ENCODE results near the gene TDRD12. TPM values are rescaled to one million over a fixed set of nuclear protein-coding genes. Genes with fewer than 3 reads are reported as not detected.
A peak's percentile ranks its signal among the peaks of the same experiment; 100 is the strongest.
"Not testable (repeated sequence)": the region's sequence is repeated elsewhere in the genome, so short reads cannot be mapped to it uniquely, and the experiment has no call there.

TDRD12 gene
- total RNA-seq, 1 donor, result 0.36 TPM

DNA sequence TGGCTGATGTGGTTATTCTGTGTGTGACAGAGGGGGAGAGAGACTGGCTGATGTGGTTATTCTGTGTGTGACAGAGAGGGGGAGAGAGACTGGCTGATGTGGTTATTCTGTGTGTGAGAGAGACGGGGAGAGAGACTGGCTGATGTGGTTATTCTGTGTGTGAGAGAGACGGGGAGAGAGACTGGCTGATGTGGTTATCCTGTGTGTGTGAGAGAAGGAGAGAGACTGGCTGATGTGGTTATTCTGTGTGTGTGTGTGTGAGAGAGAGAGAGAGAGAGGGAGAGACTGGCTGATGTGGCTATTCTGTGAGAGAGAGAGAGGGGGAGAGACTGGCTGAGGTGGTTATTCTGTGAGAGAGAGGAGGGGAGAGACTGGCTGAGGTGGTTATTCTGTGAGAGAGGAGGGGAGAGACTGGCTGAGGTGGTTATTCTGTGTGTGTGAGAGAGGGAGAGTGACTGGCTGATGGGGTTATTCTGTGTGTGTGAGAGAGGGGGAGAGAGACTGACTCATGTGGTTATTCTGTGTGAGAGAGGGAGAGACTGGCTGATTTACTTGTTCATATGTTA is 27.1 kb downstream of the TDRD12 start:
- H4K20me1 ChIP-seq (ENCODE audit: insufficient read depth, low read length); DNase-seq (ENCODE audit: insufficient read length, low spot score, missing footprints); H3K27ac ChIP-seq (ENCODE audit: low read depth, low read length); H3K4me3 ChIP-seq (ENCODE audit: insufficient read depth, low read length); H3K27me3 ChIP-seq (ENCODE audit: insufficient read depth, low read length); H3K79me2 ChIP-seq (ENCODE audit: insufficient read depth, low read length); H2AFZ ChIP-seq (ENCODE audit: low read length); H3K9me3 ChIP-seq (ENCODE audit: low read depth, low read length); H3K4me1 ChIP-seq (ENCODE audit: insufficient read depth, low read length); H3K36me3 ChIP-seq (ENCODE audit: insufficient read depth, low read length): not testable (repeated sequence)
- H3K4me2 ChIP-seq (ENCODE audit: insufficient read depth, low read length), result peak overlapping the region; percentile 32

DNA sequence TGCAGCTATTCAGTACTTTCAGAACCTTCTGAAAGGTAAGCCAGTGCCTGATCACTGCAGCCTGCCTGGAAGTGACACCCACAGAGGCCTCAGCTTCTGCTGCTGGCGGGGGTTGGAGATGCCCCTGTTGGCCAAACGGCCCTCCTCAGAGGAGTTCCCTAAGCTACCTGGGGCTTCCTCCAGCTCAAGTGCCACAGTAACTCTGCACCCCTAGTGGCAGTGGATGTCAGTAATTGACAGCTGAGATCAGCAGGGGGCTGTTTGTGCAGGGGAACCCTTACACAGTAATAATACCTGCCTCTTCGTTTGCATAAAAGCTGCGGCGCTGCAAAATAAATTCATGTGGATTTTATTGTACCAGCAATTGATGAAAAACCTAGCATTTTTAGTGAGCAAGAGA is 28.9 kb downstream of the TDRD12 start:
- no peaks in the 10 kb centered on the region for H3K36me3 ChIP-seq (ENCODE audit: insufficient read depth, low read length)
- no peaks in the 10 kb centered on the region for H3K9me3 ChIP-seq (ENCODE audit: low read depth, low read length)
- H3K79me2 ChIP-seq (ENCODE audit: insufficient read depth, low read length), result no peaks in the 10 kb centered on the region
- no peaks in the 10 kb centered on the region for H4K20me1 ChIP-seq (ENCODE audit: insufficient read depth, low read length)
- H3K27me3 ChIP-seq (ENCODE audit: insufficient read depth, low read length), result peaks cover 4% of the 10 kb centered on the region
- DNase-seq (ENCODE audit: insufficient read length, low spot score, missing footprints), result no peak
- no peak overlapping the region for H3K4me3 ChIP-seq (ENCODE audit: insufficient read depth, low read length)
- no peaks in the 10 kb centered on the region for H3K4me1 ChIP-seq (ENCODE audit: insufficient read depth, low read length)
- H3K27ac ChIP-seq (ENCODE audit: low read depth, low read length), result no peak overlapping the region
- no peak overlapping the region for H2AFZ ChIP-seq (ENCODE audit: low read length)
- TF ChIP-seq, protein P1, sequence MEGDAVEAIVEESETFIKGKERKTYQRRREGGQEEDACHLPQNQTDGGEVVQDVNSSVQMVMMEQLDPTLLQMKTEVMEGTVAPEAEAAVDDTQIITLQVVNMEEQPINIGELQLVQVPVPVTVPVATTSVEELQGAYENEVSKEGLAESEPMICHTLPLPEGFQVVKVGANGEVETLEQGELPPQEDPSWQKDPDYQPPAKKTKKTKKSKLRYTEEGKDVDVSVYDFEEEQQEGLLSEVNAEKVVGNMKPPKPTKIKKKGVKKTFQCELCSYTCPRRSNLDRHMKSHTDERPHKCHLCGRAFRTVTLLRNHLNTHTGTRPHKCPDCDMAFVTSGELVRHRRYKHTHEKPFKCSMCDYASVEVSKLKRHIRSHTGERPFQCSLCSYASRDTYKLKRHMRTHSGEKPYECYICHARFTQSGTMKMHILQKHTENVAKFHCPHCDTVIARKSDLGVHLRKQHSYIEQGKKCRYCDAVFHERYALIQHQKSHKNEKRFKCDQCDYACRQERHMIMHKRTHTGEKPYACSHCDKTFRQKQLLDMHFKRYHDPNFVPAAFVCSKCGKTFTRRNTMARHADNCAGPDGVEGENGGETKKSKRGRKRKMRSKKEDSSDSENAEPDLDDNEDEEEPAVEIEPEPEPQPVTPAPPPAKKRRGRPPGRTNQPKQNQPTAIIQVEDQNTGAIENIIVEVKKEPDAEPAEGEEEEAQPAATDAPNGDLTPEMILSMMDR (IDR thresholded peaks at IDR 0.05; ENCODE audit: extremely low read depth, low read depth, low read length), result peak; percentile 22
- H3K4me2 ChIP-seq (ENCODE audit: insufficient read depth, low read length), result no peak overlapping the region

DNA sequence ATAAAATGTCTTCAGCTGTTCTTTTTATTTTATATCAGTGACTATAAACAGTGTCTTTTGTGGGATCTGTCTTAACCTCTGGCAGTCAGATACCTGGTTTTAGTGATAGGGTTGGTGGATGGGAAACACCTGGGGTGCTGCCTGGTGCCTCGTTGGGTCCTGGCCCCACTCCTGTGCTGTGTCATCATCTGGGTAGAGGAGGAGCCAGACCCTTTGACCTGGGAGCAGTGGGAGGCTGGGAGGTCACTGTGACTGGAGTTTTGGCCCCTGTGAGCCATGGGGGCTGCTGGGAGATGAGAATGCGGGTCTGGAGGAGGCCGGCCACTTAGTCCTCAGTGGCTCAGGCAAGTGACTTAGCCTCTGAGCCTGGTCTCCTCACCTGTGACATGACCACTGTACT is 29.4 kb downstream of the TDRD12 start:
- Histone ChIP-seq H3K9me3 (ENCODE audit: low read depth, low read length) (no peaks in the 10 kb centered on the region), H3K4me3 (ENCODE audit: insufficient read depth, low read length) (no peak overlapping the region), H3K27ac (ENCODE audit: low read depth, low read length) (no peak overlapping the region), H3K79me2 (ENCODE audit: insufficient read depth, low read length) (no peaks in the 10 kb centered on the region), H3K4me2 (ENCODE audit: insufficient read depth, low read length) (no peak overlapping the region), H3K36me3 (ENCODE audit: insufficient read depth, low read length) (no peaks in the 10 kb centered on the region), H4K20me1 (ENCODE audit: insufficient read depth, low read length) (no peaks in the 10 kb centered on the region), H3K27me3 (ENCODE audit: insufficient read depth, low read length) (peaks cover 4% of the 10 kb centered on the region), H2AFZ (ENCODE audit: low read length) (no peak overlapping the region), H3K4me1 (ENCODE audit: insufficient read depth, low read length) (no peaks in the 10 kb centered on the region)
- DNase-seq (ENCODE audit: insufficient read length, low spot score, missing footprints), result no peak
- TF ChIP-seq, protein P1 (IDR thresholded peaks at IDR 0.05; ENCODE audit: extremely low read depth, low read depth, low read length), result no peak

DNA sequence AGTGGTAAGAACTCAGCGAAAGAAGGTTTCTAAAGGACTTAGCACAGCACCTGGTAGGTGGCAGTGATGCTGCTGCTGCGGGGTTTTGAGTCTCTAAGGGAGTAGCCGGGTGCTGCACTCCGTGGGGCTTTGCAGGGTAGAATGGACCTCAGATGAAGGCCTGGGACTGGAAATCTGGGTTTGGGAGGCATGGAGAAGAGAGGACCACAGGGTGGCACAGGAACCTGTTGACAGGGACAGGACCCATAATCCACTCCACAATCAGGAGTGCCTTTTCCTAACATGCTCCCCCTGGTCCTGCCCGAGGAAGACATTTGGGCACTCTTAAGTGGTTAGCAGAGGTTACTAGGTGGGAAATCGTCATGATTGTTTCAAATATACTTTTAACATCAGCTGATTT is 29.8 kb downstream of the TDRD12 start:
- Histone ChIP-seq H4K20me1 (ENCODE audit: insufficient read depth, low read length) (no peaks in the 10 kb centered on the region), H3K9me3 (ENCODE audit: low read depth, low read length) (no peaks in the 10 kb centered on the region)
- DNase-seq (ENCODE audit: insufficient read length, low spot score, missing footprints), result no peak

More for the DNA sequence above, 29.8 kb downstream of the TDRD12 start:
- Histone ChIP-seq H3K27me3 (ENCODE audit: insufficient read depth, low read length) (peaks cover 4% of the 10 kb centered on the region), H2AFZ (ENCODE audit: low read length) (no peak overlapping the region), H3K79me2 (ENCODE audit: insufficient read depth, low read length) (no peaks in the 10 kb centered on the region), H3K36me3 (ENCODE audit: insufficient read depth, low read length) (no peaks in the 10 kb centered on the region), H3K4me3 (ENCODE audit: insufficient read depth, low read length) (no peak overlapping the region), H3K27ac (ENCODE audit: low read depth, low read length) (no peak overlapping the region), H3K4me2 (ENCODE audit: insufficient read depth, low read length) (no peak overlapping the region), H3K4me1 (ENCODE audit: insufficient read depth, low read length) (no peaks in the 10 kb centered on the region)
- TF ChIP-seq, protein P1 (IDR thresholded peaks at IDR 0.05; ENCODE audit: extremely low read depth, low read depth, low read length), result no peak

Measured in osteoblast (primary cell).